NCI-H748 treated with DMSO at 0.1 percent for 48 hours (cell line): ENCODE measurements around the gene PCED1A.

Source experiments
- DNase-seq: peaks from one replicate; lab custom pipeline; 2025; lab: John Stamatoyannopoulos, UW

The PCED1A gene

GRCh38 chr20:2840138-2840966 lies at the start of gene PCED1A, which contains the start of gene VPS16:
Gene PCED1A (minus strand): TSS chr20:2840655. CDS start chr20:2839912, 743 bp downstream.
Gene VPS16 (plus strand): TSS chr20:2840745. CDS start chr20:2840775, 30 bp downstream.
- DNase-seq: peak; percentile 83

GRCh38 chr20:2889797-2890196 lies 49.3 kb upstream of the PCED1A start:
- no peak for DNase-seq

GRCh38 chr20:2889209-2889608 lies 48.8 kb upstream of the PCED1A start:
- DNase-seq: no peak

- no peak for DNase-seq
Measured at GRCh38 chr20:2888224-2888955, 47.9 kb upstream of the PCED1A start.

GRCh38 chr20:2887715-2888114 lies 47.3 kb upstream of the PCED1A start:
- DNase-seq: no peak

GRCh38 chr20:2883726-2884637 lies 43.5 kb upstream of the PCED1A start:
- DNase-seq: no peak

- DNase-seq: no peak
Measured at GRCh38 chr20:2880650-2881049, 40.2 kb upstream of the PCED1A start.

- no peak for DNase-seq
Measured at GRCh38 chr20:2879146-2879545, 38.7 kb upstream of the PCED1A start.

- no peak for DNase-seq
Measured at GRCh38 chr20:2878515-2878914, 38.1 kb upstream of the PCED1A start.

- DNase-seq: no peak
Measured at GRCh38 chr20:2875690-2876203, 35.3 kb upstream of the PCED1A start.

GRCh38 chr20:2874456-2874855 lies 34.0 kb upstream of the PCED1A start:
- peak; percentile 16 for DNase-seq

- no peak for DNase-seq
Measured at GRCh38 chr20:2873747-2874041, 33.2 kb upstream of the PCED1A start.

GRCh38 chr20:2873010-2873746 lies 32.7 kb upstream of the PCED1A start, which contains the start of gene PTPRA:
Gene PTPRA (plus strand): TSS chr20:2873481. CDS start chr20:2964278, 90,797 bp downstream.
- peak; percentile 96 for DNase-seq

- peak; percentile 71 for DNase-seq
Measured at GRCh38 chr20:2872459-2873009, 32.1 kb upstream of the PCED1A start.

GRCh38 chr20:2871661-2872458 lies 31.4 kb upstream of the PCED1A start:
- no peak for DNase-seq

GRCh38 chr20:2871111-2871465 lies 30.6 kb upstream of the PCED1A start:
- DNase-seq: no peak

- DNase-seq: no peak
Measured at GRCh38 chr20:2869381-2869780, 28.9 kb upstream of the PCED1A start.

GRCh38 chr20:2867081-2867864 lies 26.8 kb upstream of the PCED1A start:
- DNase-seq: no peak

- no peak for DNase-seq
Measured at GRCh38 chr20:2866236-2866635, 25.8 kb upstream of the PCED1A start.
